Measurements from ENCODE around the gene CKB. TPM values are rescaled to one million over a fixed set of nuclear protein-coding genes. Genes with fewer than 3 reads are reported as not detected.

The CKB gene
- total and polyA plus RNA-seq, 4 donors = 9.0 to 32.9 (median 20.4) TPM

GRCh38 chr14:103568952-103569351 is 46.3 kb upstream of the CKB start:
- Histone ChIP-seq H3K27me3 (ENCODE audit: control insufficient read depth in 4 of 4, insufficient read depth in 4 of 4, low read length in 3 of 4) (no peaks in the 10 kb centered on the region), H3K36me3 (ENCODE audit: control insufficient read depth in 4 of 4, insufficient read depth in 3 of 4, low read depth in 1 of 4, low read length in 3 of 4) (peaks cover 0 to 7% (median 0%) of the 10 kb centered on the region in 4 donors), H3K4me1 (ENCODE audit: control insufficient read depth in 4 of 4, insufficient read depth in 4 of 4, low read length in 3 of 4) (peaks cover under 1 to 7% (median 6%) of the 10 kb centered on the region in 4 donors), H3K9ac (ENCODE audit: low read depth in 1 of 2, low read length in 2 of 2) (no peak overlapping the region), H3K9me3 (ENCODE audit: control insufficient read depth in 4 of 4, low read length in 3 of 4) (no peaks in the 10 kb centered on the region), H3K27ac (ENCODE audit: low read depth in 1 of 2, low read length in 2 of 2) (no peak overlapping the region), H3K4me3 (ENCODE audit: low read depth in 1 of 3, low read length in 3 of 3) (no peak overlapping the region)
- no peak for TF ChIP-seq FOXA1 (IDR thresholded peaks at IDR 0.05)
- no peak for TF ChIP-seq RAD21 (IDR thresholded peaks at IDR 0.05)
- no peak for TF ChIP-seq GABPA (IDR thresholded peaks at IDR 0.05 in 1 of 2, conservative IDR thresholded peaks at IDR 0.05 in 1 of 2)
- no peak for TF ChIP-seq JUND (IDR thresholded peaks at IDR 0.05)
- no peak for TF ChIP-seq REST (IDR thresholded peaks at IDR 0.05)
- no peak for TF ChIP-seq ZBTB33 (IDR thresholded peaks at IDR 0.05)
- TF ChIP-seq ATF3 (IDR thresholded peaks at IDR 0.05) = no peak
- TF ChIP-seq FOXA2 (IDR thresholded peaks at IDR 0.05) = no peak
- TF ChIP-seq SP1 (IDR thresholded peaks at IDR 0.05) = no peak
- no peak for TF ChIP-seq CTCF (IDR thresholded peaks at IDR 0.05; ENCODE audit: low read depth, low read length, missing input control)
- no peak for TF ChIP-seq TAF1 (conservative IDR thresholded peaks at IDR 0.05)
- no peak for TF ChIP-seq YY1 (IDR thresholded peaks at IDR 0.05)
- TF ChIP-seq HNF4A (conservative IDR thresholded peaks at IDR 0.05) = no peak
- DNase-seq (ENCODE audit: low spot score) = no peak
- 87% methylated on average over 8 of the region's 8 CpGs for WGBS

- peak overlapping the region in 1 of 2 donors; percentile 23 for H3K9ac ChIP-seq (ENCODE audit: low read depth in 1 of 2, low read length in 2 of 2)
- H3K36me3 ChIP-seq (ENCODE audit: control insufficient read depth in 4 of 4, insufficient read depth in 3 of 4, low read depth in 1 of 4, low read length in 3 of 4) = peaks cover 3 to 8% (median 6%) of the 10 kb centered on the region in 4 donors
- no peaks in the 10 kb centered on the region for H3K9me3 ChIP-seq (ENCODE audit: control insufficient read depth in 4 of 4, low read length in 3 of 4)
- 64% methylated on average over 21 of the region's 21 CpGs for WGBS
- H3K4me1 ChIP-seq (ENCODE audit: control insufficient read depth in 4 of 4, insufficient read depth in 4 of 4, low read length in 3 of 4) = peaks cover 2 to 44% (median 36%) of the 10 kb centered on the region in 4 donors
- TF ChIP-seq NR2F2 (IDR thresholded peaks at IDR 0.05) (no peak), HNF4G (IDR thresholded peaks at IDR 0.05) (no peak), JUND (IDR thresholded peaks at IDR 0.05) (no peak), TAF1 (conservative IDR thresholded peaks at IDR 0.05) (no peak), YY1 (IDR thresholded peaks at IDR 0.05) (no peak), ZBTB33 (IDR thresholded peaks at IDR 0.05) (no peak), RXRA (IDR thresholded peaks at IDR 0.05) (no peak), CTCF (IDR thresholded peaks at IDR 0.05; ENCODE audit: low read depth, low read length, missing input control) (no peak), SP1 (IDR thresholded peaks at IDR 0.05) (no peak), HNF4A (conservative IDR thresholded peaks at IDR 0.05) (no peak), EGR1 (IDR thresholded peaks at IDR 0.05; ENCODE audit: low read depth in 2 of 2) (no peak), GABPA (IDR thresholded peaks at IDR 0.05 in 1 of 2, conservative IDR thresholded peaks at IDR 0.05 in 1 of 2) (no peak), RAD21 (IDR thresholded peaks at IDR 0.05) (no peak), FOXA2 (IDR thresholded peaks at IDR 0.05) (no peak)
- no peak overlapping the region for H3K27ac ChIP-seq (ENCODE audit: low read depth in 1 of 2, low read length in 2 of 2)
- no peaks in the 10 kb centered on the region for H3K27me3 ChIP-seq (ENCODE audit: control insufficient read depth in 4 of 4, insufficient read depth in 4 of 4, low read length in 3 of 4)
- H3K4me3 ChIP-seq (ENCODE audit: low read depth in 1 of 3, low read length in 3 of 3) = peak overlapping the region; percentile 82 to 98 (median 98)
- DNase-seq (ENCODE audit: low spot score) = no peak
Measured at GRCh38 chr14:103563844-103564505, 41.3 kb upstream of the CKB start.

Data from liver (tissue), 9 donors.